Stimulated activated effector memory CD8-positive, alpha-beta T cell treated with anti-CD3 and anti-CD28 coated beads, Interleukin-12 subunit alpha, Interleukin-12 subunit beta, amount 100 ng/mL, for 72 hours (primary cell): ENCODE data around the gene SYT14.

Source experiments
- ATAC-seq: fragments of 150-1000 bp; cut with Tn5 transposase; 2 replicates; pipeline ENCODE4 v1.10.0; 2021
- DNase-seq, 2 donors: peaks; one replicate each; pipeline ENCODE4 v3.0.0; 2021 to 2022; ENCODE audit warnings: low spot score in 2 of 2
- H3K27ac Mint-ChIP-seq: one replicate; pipeline ENCODE4 v1.8.0; 2022; ENCODE audit warnings: mild to moderate bottlenecking, mixed read lengths
- H3K36me3 Mint-ChIP-seq: one replicate; pipeline ENCODE4 v1.8.0; 2022; ENCODE audit warnings: mild to moderate bottlenecking, mixed read lengths
- H3K4me1 Mint-ChIP-seq: one replicate; pipeline ENCODE4 v1.8.0; 2022; ENCODE audit warnings: mixed read lengths
- H3K4me3 Mint-ChIP-seq: one replicate; pipeline ENCODE4 v1.8.0; 2022; ENCODE audit warnings: mild to moderate bottlenecking, mixed read lengths
- H3K9me3 Mint-ChIP-seq: one replicate; pipeline ENCODE4 v1.8.0; 2022; ENCODE audit warnings: mixed read lengths

The SYT14 gene

DNA sequence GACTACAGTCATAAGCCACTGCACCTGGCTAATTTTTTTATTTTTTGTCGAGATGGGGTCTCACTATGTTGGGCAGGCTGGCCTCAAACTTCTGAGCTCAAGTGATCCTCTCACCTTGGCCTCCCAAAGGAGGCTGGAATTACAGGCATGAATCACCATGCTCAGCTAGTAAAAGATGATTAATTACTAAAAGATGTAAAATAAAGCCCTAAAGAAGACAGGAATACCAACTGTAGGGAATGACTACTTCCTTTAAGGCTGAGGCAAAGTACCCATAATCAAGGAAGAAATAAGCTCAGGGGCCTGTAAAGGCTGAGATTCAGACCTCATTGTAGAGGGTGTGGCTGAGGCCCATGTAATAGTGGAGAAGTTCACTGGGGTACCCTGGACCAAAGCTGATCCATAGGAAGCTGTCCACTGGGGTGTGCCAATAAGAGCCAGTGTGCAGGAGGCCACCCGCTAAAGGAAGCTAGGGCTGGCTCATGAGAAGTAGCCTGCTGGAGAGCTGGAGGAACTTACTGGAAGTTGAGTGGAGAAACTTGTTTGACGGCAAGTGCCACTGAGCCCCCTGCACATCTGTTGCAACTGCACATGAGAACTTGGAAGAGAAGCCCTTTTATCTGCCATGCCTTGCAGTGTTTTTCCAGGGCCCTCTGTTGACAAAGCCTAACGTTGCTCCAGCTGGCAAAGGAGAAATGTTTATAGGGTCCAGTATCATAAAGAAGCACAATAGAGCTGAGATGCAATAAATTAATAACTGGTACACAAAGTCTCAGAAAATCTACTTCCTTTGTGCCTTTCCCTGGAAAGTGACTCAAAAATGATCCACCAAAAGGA, 276.8 kb downstream of the SYT14 start:
- H3K36me3 Mint-ChIP-seq, result no peaks in the 10 kb centered on the region
- no peak overlapping the region for H3K4me3 Mint-ChIP-seq

DNA sequence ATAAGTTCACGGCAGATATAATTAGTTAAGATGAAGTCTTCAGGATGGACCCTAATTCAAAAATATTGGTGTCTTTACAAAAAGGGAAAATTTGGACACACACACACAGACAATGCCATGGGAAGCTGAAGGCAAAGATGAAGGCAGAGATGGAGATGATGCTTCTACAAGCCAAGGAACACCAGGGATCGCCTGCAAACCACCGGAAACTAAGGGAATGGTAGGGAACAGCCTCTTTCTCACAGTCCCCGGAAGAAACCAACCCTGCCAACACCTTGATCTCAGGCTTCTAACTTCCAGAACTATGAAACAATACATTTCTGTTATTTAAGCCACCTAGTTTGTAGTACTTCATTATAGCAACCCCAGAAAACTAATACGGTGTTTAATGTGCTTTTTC, 279.5 kb downstream of the SYT14 start:
- Mint-ChIP-seq H3K4me3 (no peak overlapping the region), H3K27ac (no peak overlapping the region), H3K9me3 (no peaks in the 10 kb centered on the region), H3K36me3 (no peaks in the 10 kb centered on the region), H3K4me1 (no peaks in the 10 kb centered on the region)
- DNase-seq (no peak), ATAC-seq (no peak)

More for the DNA sequence above, 276.8 kb downstream of the SYT14 start:
- Mint-ChIP-seq H3K4me1 (no peaks in the 10 kb centered on the region), H3K9me3 (no peaks in the 10 kb centered on the region), H3K27ac (no peak overlapping the region)
- ATAC-seq, result no peak
- no peak for DNase-seq

DNA sequence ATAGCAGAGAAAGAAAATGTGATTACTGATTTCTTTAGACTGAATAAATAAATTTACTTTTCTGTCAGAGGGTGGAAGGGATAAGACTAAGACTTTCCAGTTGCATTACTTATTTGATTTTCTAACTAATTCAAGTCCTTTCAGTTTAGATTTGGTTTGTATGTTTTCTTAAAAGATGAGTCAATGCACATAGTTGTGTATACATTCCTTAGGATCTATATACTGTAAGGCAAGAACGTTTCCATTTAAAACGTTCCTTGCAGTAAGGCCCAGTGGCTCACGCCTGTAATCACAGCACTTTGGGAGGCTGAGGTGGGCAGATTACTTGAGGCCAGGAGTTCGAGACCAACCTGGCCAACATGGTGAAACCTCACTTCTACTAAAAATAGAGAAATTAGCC, 280.0 kb downstream of the SYT14 start:
- H3K27ac Mint-ChIP-seq, result no peak overlapping the region
- ATAC-seq, result no peak
- no peaks in the 10 kb centered on the region for H3K4me1 Mint-ChIP-seq
- H3K36me3 Mint-ChIP-seq, result no peaks in the 10 kb centered on the region
- no peak for DNase-seq
- H3K9me3 Mint-ChIP-seq, result no peaks in the 10 kb centered on the region
- H3K4me3 Mint-ChIP-seq, result no peak overlapping the region
